Body of pancreas (tissue), 4 donors: Measurements from ENCODE around the gene CTDSPL. TPM values are rescaled to one million over a fixed set of nuclear protein-coding genes. Genes with fewer than 3 reads are reported as not detected.

Source experiments
- ATAC-seq: fragments of 150-250 bp; one replicate; pipeline ENCODE4 v1.9.1; 2016
- DNase-seq, 4 donors: peaks; one replicate each; pipeline ENCODE4 v3.0.0-alpha.2; 2019
- H3K27ac ChIP-seq, 4 donors: fragments of 200-600 bp; sonication (generic); 1 replicate in 3 of 4; 2 replicates in 1 of 4; pipeline versions ENCODE4 v1.5.1 to v1.6.1; 2016 to 2019; ENCODE audit warnings: mild to moderate bottlenecking in 1 of 4, mixed read lengths in 1 of 4, moderate library complexity in 1 of 4
- H3K27me3 ChIP-seq, 2 donors: fragments of 200-600 bp; sonication (generic); one replicate each; pipeline ENCODE4 v1.6.0; 2016; ENCODE audit warnings: mild to moderate bottlenecking in 1 of 2
- H3K36me3 ChIP-seq, 2 donors: fragments of 200-600 bp; sonication (generic); replicated peaks in 1 of 2; 2 replicates each; pipeline ENCODE4 v1.5.1; 2016; ENCODE audit warnings: low read depth in 2 of 2; ENCODE audit not compliant: insufficient read depth in 1 of 2
- H3K4me1 ChIP-seq: fragments of 200-600 bp; sonication (generic); one replicate; pipeline ENCODE4 v1.6.0; 2016
- H3K4me3 ChIP-seq, 2 donors: fragments of 200-600 bp; sonication (generic); 1 replicate in 1 of 2; 2 replicates in 1 of 2; pipeline ENCODE4 v1.5.1; 2016 to 2019
- H3K9me3 ChIP-seq, 3 donors: fragments of 200-600 bp; sonication (generic); 1 replicate in 2 of 3; 2 replicates in 1 of 3; pipeline ENCODE4 v1.5.1; 2016
- CTCF ChIP-seq, 7 experiments: fragments of 450-650 bp in 4 of 7; fragments of 200-600 bp in 3 of 7; sonication (generic) in 3 of 7; IDR thresholded peaks; one replicate each; pipeline ENCODE4 v1.5.1; 2016 to 2019; ENCODE audit warnings: antibody characterized with exemption in 7 of 7
- POLR2A ChIP-seq, 3 donors: fragments of 450-650 bp; IDR thresholded peaks; one replicate each; pipeline ENCODE4 v1.6.1; 2016; ENCODE audit warnings: antibody characterized with exemption in 3 of 3, mild to moderate bottlenecking in 2 of 3
- WGBS, 2 donors: methylation state at CpG; one replicate each; pipeline ENCODE4 v1.1.5; 2017; 5-methylcytosine and 5-hydroxymethylcytosine counted together
- intact Hi-C: fragments of 100-400 bp; cut with DNase I; formaldehyde crosslinking; loops from one replicate; pipeline ENCODE4 v1.15.1; 2023
- total RNA-seq, 2 donors: library from RNA; depleted of rRNA; stranded (reverse); fragments of >200 nt; gene quantifications; one replicate each; pipeline ENCODE4 v1.1.0, GENCODE V29; 2016

The CTDSPL gene
- total RNA-seq, 2 donors from 2014 or later, result 23.6 to 25.4 TPM

GRCh38 chr3:37898424-37898823 is 36.7 kb downstream of the CTDSPL start:
- H3K36me3 ChIP-seq, result no peaks in the 10 kb centered on the region
- H3K27me3 ChIP-seq, result no peaks in the 10 kb centered on the region
- DNase-seq (no peak), ATAC-seq (no peak)
- intact Hi-C loops, result no loop called here
- H3K4me3 ChIP-seq, result no peak overlapping the region
- no peaks in the 10 kb centered on the region for H3K9me3 ChIP-seq
- H3K4me1 ChIP-seq, result peaks cover 9% of the 10 kb centered on the region
- no peak for TF ChIP-seq CTCF (IDR thresholded peaks at IDR 0.05)
- TF ChIP-seq POLR2A (IDR thresholded peaks at IDR 0.05), result no peak
- 85% methylated on average over 3 of the region's 3 CpGs for WGBS, 2 donors
- H3K27ac ChIP-seq, result no peak overlapping the region

- Histone ChIP-seq H3K4me1 (peaks cover 6% of the 10 kb centered on the region), H3K27me3 (no peaks in the 10 kb centered on the region), H3K9me3 (no peaks in the 10 kb centered on the region), H3K4me3 (no peak overlapping the region), H3K27ac (no peak overlapping the region), H3K36me3 (no peaks in the 10 kb centered on the region)
- 70 to 74% methylated on average over 3 of the region's 3 CpGs for WGBS, 2 donors
- no peak for ATAC-seq
- TF ChIP-seq CTCF (IDR thresholded peaks at IDR 0.05) (no peak), POLR2A (IDR thresholded peaks at IDR 0.05) (no peak)
- DNase-seq, result no peak
- intact Hi-C loops, result no loop called here
These were observed 37.5 kb downstream of the CTDSPL start for GRCh38 chr3:37899101-37899707.

GRCh38 chr3:37899711-37900306 is 38.1 kb downstream of the CTDSPL start:
- Histone ChIP-seq H3K27ac (no peak overlapping the region), H3K4me3 (no peak overlapping the region), H3K27me3 (no peaks in the 10 kb centered on the region), H3K9me3 (no peaks in the 10 kb centered on the region), H3K36me3 (no peaks in the 10 kb centered on the region), H3K4me1 (peaks cover 11% of the 10 kb centered on the region)
- no peak for DNase-seq
- TF ChIP-seq CTCF (IDR thresholded peaks at IDR 0.05) (no peak), POLR2A (IDR thresholded peaks at IDR 0.05) (no peak)
- WGBS, 2 donors, result 77 to 84% methylated on average over 3 of the region's 3 CpGs
- no peak for ATAC-seq
- intact Hi-C loops, result no loop called here

- Histone ChIP-seq H3K27me3 (no peaks in the 10 kb centered on the region), H3K4me3 (no peak overlapping the region), H3K27ac (no peak overlapping the region), H3K36me3 (no peaks in the 10 kb centered on the region), H3K4me1 (peaks cover 28% of the 10 kb centered on the region), H3K9me3 (no peaks in the 10 kb centered on the region)
- DNase-seq, result no peak
- 68 to 80% methylated on average over 2 of the region's 2 CpGs for WGBS, 2 donors
- no peak for ATAC-seq
- TF ChIP-seq CTCF (IDR thresholded peaks at IDR 0.05) (no peak), POLR2A (IDR thresholded peaks at IDR 0.05) (no peak)
- intact Hi-C loops, result no loop called here
These were observed 40.0 kb downstream of the CTDSPL start for GRCh38 chr3:37901721-37902120.

GRCh38 chr3:37902674-37903073 is 41.0 kb downstream of the CTDSPL start:
- H3K4me1 ChIP-seq, result peaks cover 32% of the 10 kb centered on the region
- TF ChIP-seq CTCF (IDR thresholded peaks at IDR 0.05) (no peak), POLR2A (IDR thresholded peaks at IDR 0.05) (no peak)
- DNase-seq, result no peak
- H3K27ac ChIP-seq, result no peak overlapping the region
- no peaks in the 10 kb centered on the region for H3K27me3 ChIP-seq
- intact Hi-C loops, result no loop called here
- no peaks in the 10 kb centered on the region for H3K36me3 ChIP-seq
- no peak overlapping the region for H3K4me3 ChIP-seq
- no peak for ATAC-seq
- 76 to 91% methylated on average over 4 of the region's 4 CpGs for WGBS, 2 donors
- H3K9me3 ChIP-seq, result no peaks in the 10 kb centered on the region
